Fibroblast of lung (primary cell): Measurements from ENCODE around the gene LIG1. TPM values are rescaled to one million over a fixed set of nuclear protein-coding genes. Genes with fewer than 3 reads are reported as not detected.

Experiments
- DNase-seq, 2 donors: peaks; one replicate each; pipeline versions ENCODE4 v3.0.0 to v3.0.0-alpha.2; 2010; ENCODE audit warnings: low read depth in 2 of 2
- H2AFZ ChIP-seq: 2 replicates; pipeline ENCODE4 v1.5.1; 2012; ENCODE audit warnings: low read length, control low read depth, inconsistent platforms
- H3K27ac ChIP-seq: 2 replicates; pipeline ENCODE4 v1.5.1; 2011; ENCODE audit warnings: low read length, control low read depth; ENCODE audit not compliant: insufficient read depth
- H3K27me3 ChIP-seq: 2 replicates; pipeline ENCODE4 v1.5.1; 2011; ENCODE audit warnings: mild to moderate bottlenecking, low read length; ENCODE audit not compliant: control insufficient read depth, insufficient read depth
- H3K36me3 ChIP-seq: 2 replicates; pipeline ENCODE4 v1.5.1; 2011; ENCODE audit warnings: low read length; ENCODE audit not compliant: control insufficient read depth, insufficient read depth
- H3K4me1 ChIP-seq: 2 replicates; pipeline ENCODE4 v1.5.1; 2011; ENCODE audit warnings: low read length; ENCODE audit not compliant: control insufficient read depth, insufficient read depth; ENCODE audit errors: extremely low read depth
- H3K4me2 ChIP-seq: 2 replicates; pipeline ENCODE4 v1.5.1; 2011; ENCODE audit warnings: low read length, control low read depth; ENCODE audit not compliant: insufficient read depth; ENCODE audit errors: extremely low read depth
- H3K4me3 ChIP-seq, 4 experiments: fragments of 200-600 bp in 1 of 4; sonication (generic) in 1 of 4; replicated peaks in 1 of 4; 2 replicates each; pipeline ENCODE4 v1.5.1; 2011 to 2016; ENCODE audit warnings: low read length in 4 of 4, low read depth in 3 of 4, mild to moderate bottlenecking in 3 of 4, control low read depth in 2 of 4, inconsistent platforms in 1 of 4, mixed read lengths in 1 of 4; ENCODE audit not compliant: insufficient read depth in 1 of 4; ENCODE audit errors: control extremely low read depth in 1 of 4
- H3K79me2 ChIP-seq: 2 replicates; pipeline ENCODE4 v1.5.1; 2012; ENCODE audit warnings: mild to moderate bottlenecking, low read length, inconsistent platforms; ENCODE audit not compliant: control insufficient read depth, insufficient read depth
- H3K9ac ChIP-seq: 2 replicates; pipeline ENCODE4 v1.5.1; 2011; ENCODE audit warnings: mild to moderate bottlenecking, low read length, control low read depth; ENCODE audit not compliant: insufficient read depth
- H3K9me3 ChIP-seq: 2 replicates; pipeline ENCODE4 v1.5.1; 2012; ENCODE audit warnings: low read depth, low read length; ENCODE audit not compliant: control insufficient read depth, insufficient read depth
- H4K20me1 ChIP-seq: 2 replicates; pipeline ENCODE4 v1.5.1; 2011; ENCODE audit warnings: low read length; ENCODE audit not compliant: control insufficient read depth, insufficient read depth; ENCODE audit errors: extremely low read depth
- EZH2 ChIP-seq: IDR thresholded peaks from 2 replicates; pipeline ENCODE4 v1.5.1; 2012; ENCODE audit warnings: low read length, control low read depth, mild to moderate bottlenecking; ENCODE audit errors: missing control alignments
- polyA plus RNA-seq, 2 donors: library from polyadenylated mRNA; depleted of rRNA in 1 of 2; stranded (reverse) in 1 of 2; unstranded in 1 of 2; fragments of >200 nt; gene quantifications; 2 replicates each; pipeline ENCODE4 v1.2.1, GENCODE V29; 2011 to 2012; ENCODE audit warnings: missing spikeins in 1 of 2
- total RNA-seq: library from RNA; depleted of rRNA; stranded (reverse); fragments of >200 nt; gene quantifications from 2 replicates; pipeline ENCODE4 v1.2.1, GENCODE V29; 2014
- TF ChIP-seq, protein P1 (sequence below), 2 donors: IDR thresholded peaks in 1 of 2; conservative IDR thresholded peaks in 1 of 2; 1 replicate in 1 of 2; 2 replicates in 1 of 2; pipeline ENCODE4 v1.5.1; 2011 to 2012; ENCODE audit warnings: low read length in 2 of 2, control low read depth in 1 of 2, inconsistent platforms in 1 of 2, low read depth in 1 of 2, mild to moderate bottlenecking in 1 of 2

LIG1 gene
- total and polyA plus RNA-seq, 2 donors (not counting 1 experiment from before 2014, with no cell fraction given), result 10.6 TPM

DNA sequence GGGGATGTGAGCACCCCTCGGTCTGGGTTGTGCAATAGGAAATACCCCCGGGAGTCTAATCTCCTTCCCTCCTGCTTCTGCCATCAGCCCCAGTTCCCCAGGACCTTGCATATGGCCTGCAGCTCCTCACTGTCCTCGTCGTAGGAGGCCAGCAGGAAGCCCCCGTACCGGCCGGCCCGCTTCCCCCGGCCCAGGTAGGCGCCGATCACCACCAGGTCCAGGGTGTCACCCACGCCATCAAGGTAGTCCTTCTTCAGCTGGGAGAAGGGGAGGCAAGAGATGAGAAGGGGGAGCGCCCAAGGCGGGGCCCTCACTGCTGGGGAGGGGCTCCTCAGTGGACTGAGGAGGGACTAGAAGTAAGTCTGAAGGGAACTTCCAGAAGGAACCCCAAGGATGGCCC lies 49.1 kb downstream of the LIG1 start:
- Histone ChIP-seq H3K27me3 (no peaks in the 10 kb centered on the region), H3K9me3 (no peaks in the 10 kb centered on the region), H3K4me2 (no peak overlapping the region), H3K4me1 (no peaks in the 10 kb centered on the region), H3K79me2 (no peaks in the 10 kb centered on the region), H4K20me1 (no peaks in the 10 kb centered on the region), H3K36me3 (peaks cover 3% of the 10 kb centered on the region), H3K9ac (no peak overlapping the region), H3K4me3 (no peak overlapping the region), H2AFZ (no peak overlapping the region), H3K27ac (no peak overlapping the region)
- no peak for DNase-seq
- TF ChIP-seq, protein P1, sequence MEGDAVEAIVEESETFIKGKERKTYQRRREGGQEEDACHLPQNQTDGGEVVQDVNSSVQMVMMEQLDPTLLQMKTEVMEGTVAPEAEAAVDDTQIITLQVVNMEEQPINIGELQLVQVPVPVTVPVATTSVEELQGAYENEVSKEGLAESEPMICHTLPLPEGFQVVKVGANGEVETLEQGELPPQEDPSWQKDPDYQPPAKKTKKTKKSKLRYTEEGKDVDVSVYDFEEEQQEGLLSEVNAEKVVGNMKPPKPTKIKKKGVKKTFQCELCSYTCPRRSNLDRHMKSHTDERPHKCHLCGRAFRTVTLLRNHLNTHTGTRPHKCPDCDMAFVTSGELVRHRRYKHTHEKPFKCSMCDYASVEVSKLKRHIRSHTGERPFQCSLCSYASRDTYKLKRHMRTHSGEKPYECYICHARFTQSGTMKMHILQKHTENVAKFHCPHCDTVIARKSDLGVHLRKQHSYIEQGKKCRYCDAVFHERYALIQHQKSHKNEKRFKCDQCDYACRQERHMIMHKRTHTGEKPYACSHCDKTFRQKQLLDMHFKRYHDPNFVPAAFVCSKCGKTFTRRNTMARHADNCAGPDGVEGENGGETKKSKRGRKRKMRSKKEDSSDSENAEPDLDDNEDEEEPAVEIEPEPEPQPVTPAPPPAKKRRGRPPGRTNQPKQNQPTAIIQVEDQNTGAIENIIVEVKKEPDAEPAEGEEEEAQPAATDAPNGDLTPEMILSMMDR (conservative IDR thresholded peaks at IDR 0.05 in 1 of 2, IDR thresholded peaks at IDR 0.05 in 1 of 2; ENCODE audit: low read depth in 1 of 2, low read length in 2 of 2), result no peak
- no peak for TF ChIP-seq EZH2

DNA sequence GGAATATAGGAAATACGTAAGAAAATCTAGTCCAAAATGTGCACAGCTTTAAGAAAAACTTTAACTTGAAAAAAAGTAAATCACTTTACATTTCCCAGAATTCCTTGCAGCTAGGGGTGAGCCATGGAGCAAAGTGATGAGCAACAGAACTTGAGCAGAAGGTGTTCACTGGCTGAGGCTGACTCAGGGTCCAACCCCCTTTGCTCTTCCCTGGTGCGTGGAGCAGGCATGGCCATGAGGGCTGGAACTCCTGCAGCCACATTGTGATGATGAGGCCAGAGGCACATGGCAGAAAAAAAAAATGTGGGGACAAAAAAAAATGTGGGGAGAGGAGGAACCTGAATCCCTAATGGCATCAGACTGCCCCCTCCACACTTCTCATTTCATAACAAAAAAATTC lies 49.6 kb downstream of the LIG1 start:
- DNase-seq, result no peak
- peaks cover 6% of the 10 kb centered on the region for H3K36me3 ChIP-seq

DNA sequence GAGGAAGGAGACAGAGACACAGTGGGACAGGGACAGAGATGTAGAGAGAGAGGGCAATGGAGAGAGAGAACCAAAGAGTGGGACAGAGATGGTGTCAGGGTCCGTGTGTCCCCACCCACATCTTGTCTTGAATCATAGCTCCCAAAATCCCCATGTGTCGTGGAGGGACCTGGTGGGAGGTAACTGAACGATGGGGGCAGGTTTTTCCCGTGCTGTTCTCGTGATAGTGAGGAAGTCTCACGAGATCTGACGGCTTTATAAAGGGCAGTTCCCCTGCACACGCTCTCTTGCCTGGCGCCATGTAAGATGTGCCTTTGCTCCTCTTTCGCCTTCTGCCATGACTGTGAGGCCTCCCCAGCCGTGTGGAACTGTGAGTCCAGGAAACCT lies 52.0 kb downstream of the LIG1 start:
- no peak overlapping the region for H3K27ac ChIP-seq
- H3K36me3 ChIP-seq, result peaks cover 6% of the 10 kb centered on the region
- no peak overlapping the region for H3K4me2 ChIP-seq
- TF ChIP-seq EZH2, result no peak
- TF ChIP-seq, protein P1 (conservative IDR thresholded peaks at IDR 0.05 in 1 of 2, IDR thresholded peaks at IDR 0.05 in 1 of 2; ENCODE audit: low read depth in 1 of 2, low read length in 2 of 2), result no peak
- H3K9ac ChIP-seq, result no peak overlapping the region
- no peaks in the 10 kb centered on the region for H3K27me3 ChIP-seq
- H4K20me1 ChIP-seq, result no peaks in the 10 kb centered on the region
- DNase-seq, result no peak
- H2AFZ ChIP-seq, result no peak overlapping the region
- no peaks in the 10 kb centered on the region for H3K4me1 ChIP-seq
- H3K79me2 ChIP-seq, result no peaks in the 10 kb centered on the region
- H3K4me3 ChIP-seq, result no peak overlapping the region
- no peaks in the 10 kb centered on the region for H3K9me3 ChIP-seq

More for the DNA sequence above, 49.6 kb downstream of the LIG1 start:
- H3K27ac ChIP-seq, result no peak overlapping the region
- H3K9me3 ChIP-seq, result no peaks in the 10 kb centered on the region
- TF ChIP-seq, protein P1 (conservative IDR thresholded peaks at IDR 0.05 in 1 of 2, IDR thresholded peaks at IDR 0.05 in 1 of 2; ENCODE audit: low read depth in 1 of 2, low read length in 2 of 2), result no peak
- H4K20me1 ChIP-seq, result no peaks in the 10 kb centered on the region
- no peaks in the 10 kb centered on the region for H3K4me1 ChIP-seq
- no peaks in the 10 kb centered on the region for H3K27me3 ChIP-seq
- H2AFZ ChIP-seq, result no peak overlapping the region
- no peak overlapping the region for H3K4me3 ChIP-seq
- no peak overlapping the region for H3K4me2 ChIP-seq
- H3K9ac ChIP-seq, result no peak overlapping the region
- H3K79me2 ChIP-seq, result no peaks in the 10 kb centered on the region
